HTR-8/SVneo (cell line): ENCODE results near the gene TTC13.
"Not testable (repeated sequence)": the region's sequence is repeated elsewhere in the genome, so short reads cannot be mapped to it uniquely, and the experiment has no call there.

Source experiments
- DNase-seq: peaks from one replicate; pipeline ENCODE4 v3.0.0; 2011; ENCODE audit warnings: low spot score, mixed read lengths; ENCODE audit not compliant: insufficient read length
- FAIRE-seq: peaks from 2 replicates; lab custom pipeline; 2011; peaks lifted over from hg19 to GRCh38; lab: Jason Lieb, UNC

The TTC13 gene

GRCh38 chr1:230978491-230979388 is at the start of gene TTC13, which contains the start of gene ARV1:
TSS of gene TTC13 (minus strand) at chr1:230978861. CDS start at chr1:230978830, 31 bp downstream.
TSS of gene ARV1 (plus strand) at chr1:230979094. CDS start at chr1:230979106, 12 bp downstream.
- DNase-seq (peak; percentile 98), FAIRE-seq (peak; percentile 90)

- DNase-seq (no peak), FAIRE-seq (no peak)
These were observed 49.3 kb upstream of the TTC13 start for GRCh38 chr1:231027971-231028370.

GRCh38 chr1:231027136-231027925 is 48.7 kb upstream of the TTC13 start:
- no peak for DNase-seq
- FAIRE-seq, result no peak

- no peak for DNase-seq
- no peak for FAIRE-seq
These were observed 47.9 kb upstream of the TTC13 start for GRCh38 chr1:231026576-231026975.

GRCh38 chr1:231023150-231023549 is 44.5 kb upstream of the TTC13 start:
- FAIRE-seq, result no peak

GRCh38 chr1:231022543-231022942 is 43.9 kb upstream of the TTC13 start:
- FAIRE-seq, result peak; percentile 26
- DNase-seq, result not testable (repeated sequence)

More at GRCh38 chr1:231023150-231023549, 44.5 kb upstream of the TTC13 start:
- DNase-seq, result no peak

- DNase-seq, result no peak
- FAIRE-seq, result no peak
These were observed 42.9 kb upstream of the TTC13 start for GRCh38 chr1:231021540-231022031.

GRCh38 chr1:231020816-231021215 is 42.2 kb upstream of the TTC13 start:
- DNase-seq (no peak), FAIRE-seq (no peak)

GRCh38 chr1:231020139-231020601 is 41.5 kb upstream of the TTC13 start:
- DNase-seq (no peak), FAIRE-seq (no peak)

GRCh38 chr1:231019711-231020110 is 41.0 kb upstream of the TTC13 start:
- FAIRE-seq (no peak), DNase-seq (no peak)

- FAIRE-seq (no peak), DNase-seq (no peak)
These were observed 38.3 kb upstream of the TTC13 start for GRCh38 chr1:231016966-231017365.

GRCh38 chr1:231016234-231016633 is 37.6 kb upstream of the TTC13 start:
- DNase-seq, result no peak
- no peak for FAIRE-seq

GRCh38 chr1:231013391-231014015 is 34.8 kb upstream of the TTC13 start:
- no peak for FAIRE-seq

GRCh38 chr1:231011963-231012362 is 33.3 kb upstream of the TTC13 start:
- DNase-seq (no peak), FAIRE-seq (no peak)

More at GRCh38 chr1:231013391-231014015, 34.8 kb upstream of the TTC13 start:
- DNase-seq, result no peak

- no peak for DNase-seq
- FAIRE-seq, result peak; percentile 95
These were observed 32.7 kb upstream of the TTC13 start for GRCh38 chr1:231011360-231011759.

GRCh38 chr1:231007535-231007934 is 28.9 kb upstream of the TTC13 start:
- FAIRE-seq, result not testable (repeated sequence)

GRCh38 chr1:231001892-231002291 is 23.2 kb upstream of the TTC13 start:
- DNase-seq (no peak), FAIRE-seq (no peak)

More at GRCh38 chr1:231007535-231007934, 28.9 kb upstream of the TTC13 start:
- not testable (repeated sequence) for DNase-seq

GRCh38 chr1:231000639-231001038 is 22.0 kb upstream of the TTC13 start:
- DNase-seq (no peak), FAIRE-seq (no peak)

- no peak for FAIRE-seq
- DNase-seq, result no peak
These were observed 21.5 kb upstream of the TTC13 start for GRCh38 chr1:231000201-231000600.

- no peak for FAIRE-seq
These were observed 16.2 kb upstream of the TTC13 start for GRCh38 chr1:230994860-230995259.

More at GRCh38 chr1:230994860-230995259, 16.2 kb upstream of the TTC13 start:
- DNase-seq, result no peak
